HepG2 (cell line): ENCODE data around the gene BRD1. TPM values are rescaled to one million over a fixed set of nuclear protein-coding genes. Genes with fewer than 3 reads are reported as not detected.

Experiments
- BCL3 ChIP-seq: sonication (generic); formaldehyde crosslinking; IDR thresholded peaks from 2 replicates; pipeline ENCODE4 v1.5.1; 2020; ENCODE audit warnings: mild to moderate bottlenecking, missing genetic modification reagents, moderate library complexity
- ETV5 ChIP-seq: IDR thresholded peaks from 2 replicates; pipeline ENCODE4 v1.6.1; 2018; ENCODE audit warnings: missing biosample characterization, missing genetic modification reagents, inconsistent platforms, borderline replicate concordance
- HOXA7 ChIP-seq: sonication (generic); formaldehyde crosslinking; IDR thresholded peaks from 2 replicates; pipeline ENCODE4 v1.8.1; 2022; ENCODE audit warnings: mild to moderate bottlenecking, missing genetic modification reagents, moderate library complexity
- MLX ChIP-seq: IDR thresholded peaks from 2 replicates; pipeline ENCODE4 v1.6.1; 2016
- MTF2 ChIP-seq: sonication (generic); formaldehyde crosslinking; IDR thresholded peaks from 2 replicates; pipeline ENCODE4 v1.5.0; 2020; ENCODE audit warnings: missing genetic modification reagents, borderline replicate concordance
- MYC ChIP-seq: sonication (generic); formaldehyde crosslinking; IDR thresholded peaks from 2 replicates; pipeline ENCODE4 v1.9.0; 2021; ENCODE audit warnings: missing genetic modification reagents, borderline replicate concordance
- NCOA1 ChIP-seq: sonication (generic); formaldehyde crosslinking; IDR thresholded peaks from 2 replicates; pipeline ENCODE4 v1.9.0; 2021; ENCODE audit warnings: missing genetic modification reagents
- POLR2AphosphoS2 ChIP-seq: IDR thresholded peaks from 2 replicates; pipeline ENCODE4 v1.6.1; 2011; ENCODE audit warnings: low read depth, low read length, improper control_type of control experiment
- SIN3A ChIP-seq: IDR thresholded peaks from 2 replicates; pipeline ENCODE4 v1.6.1; 2011; ENCODE audit warnings: low read depth, mild to moderate bottlenecking, control low read depth, low read length, borderline replicate concordance
- TBL1XR1 ChIP-seq: fragments of 150-350 bp; IDR thresholded peaks from 2 replicates; pipeline ENCODE4 v1.6.1; 2014; ENCODE audit warnings: borderline replicate concordance, low read length; ENCODE audit not compliant: partially characterized antibody
- USF2 ChIP-seq, 2 experiments: sonication (generic) in 1 of 2; formaldehyde crosslinking in 1 of 2; IDR thresholded peaks; 2 replicates each; pipeline versions ENCODE4 v1.5.1 to v1.6.1; 2011 to 2020; ENCODE audit warnings: borderline replicate concordance in 1 of 2, low read depth in 1 of 2, low read length in 1 of 2, mild to moderate bottlenecking in 1 of 2, missing genetic modification reagents in 1 of 2, moderate library complexity in 1 of 2
- ZBTB40 ChIP-seq, 2 experiments: fragments of 450-650 bp in 1 of 2; sonication (generic) in 1 of 2; formaldehyde crosslinking in 1 of 2; IDR thresholded peaks; 2 replicates each; pipeline versions ENCODE4 v1.6.1 to v1.8.0; 2016 to 2022; ENCODE audit warnings: antibody characterized with exemption in 1 of 2, mild to moderate bottlenecking in 1 of 2, missing genetic modification reagents in 1 of 2
- ZSCAN20 ChIP-seq: sonication (generic); formaldehyde crosslinking; IDR thresholded peaks from 2 replicates; pipeline ENCODE4 v1.4.0; 2020; ENCODE audit warnings: missing genetic modification reagents, mild to moderate bottlenecking, borderline replicate concordance
- polyA plus RNA-seq, 8 experiments: library from polyadenylated mRNA; depleted of rRNA in 3 of 8; stranded (reverse) in 7 of 8; unstranded in 1 of 8; fragments of >200 nt; fragmentation: Illumina TruSeq in 4 of 8; extraction: Trizol in 4 of 8; gene quantifications; 2 replicates each; pipeline versions ENCODE4 v1.2.1 to v1.2.3, GENCODE V29; 2011 to 2016; ENCODE audit warnings: low read depth in 4 of 8, missing spikeins in 1 of 8, mixed read lengths in 1 of 8; ENCODE audit not compliant: insufficient read depth in 1 of 8
- total RNA-seq, 5 experiments: library from RNA; depleted of rRNA; stranded (reverse); fragments of >200 nt; fragmentation: Illumina TruSeq; extraction: Trizol; gene quantifications; 2 replicates each; pipeline ENCODE4 v1.2.3, GENCODE V29; 2016; ENCODE audit warnings: low read depth in 1 of 5

Gene BRD1
- total and polyA plus RNA-seq, 2 of the 13 experiments (the other 11 are each of a cell fraction or from before 2014, with no cell fraction given) = 5.1 to 12.0 TPM

- no peak for TF ChIP-seq ZBTB40 (IDR thresholded peaks at IDR 0.05)
- peak; percentile 41; the same call in 1 of the 2 replicates for TF ChIP-seq ZBTB40 (CRISPR knock-in tag; IDR thresholded peaks at IDR 0.05)
- no peak for TF ChIP-seq HOXA7 (CRISPR knock-in tag)
- no peak for TF ChIP-seq MLX (CRISPR knock-in tag)
- peak; percentile 58 for TF ChIP-seq MYC
- no peak for TF ChIP-seq MTF2 (CRISPR knock-in tag)
- TF ChIP-seq USF2 (IDR thresholded peaks at IDR 0.05; ENCODE audit: low read depth, low read length) = no peak
- no peak for TF ChIP-seq USF2 (CRISPR knock-in tag; IDR thresholded peaks at IDR 0.05; ENCODE audit: borderline replicate concordance)
- no peak for TF ChIP-seq ZSCAN20 (CRISPR knock-in tag)
- no peak for TF ChIP-seq NCOA1
- no peak for TF ChIP-seq POLR2AphosphoS2
- peak; percentile 38; the same call in 1 of the 2 replicates for TF ChIP-seq SIN3A
- TF ChIP-seq TBL1XR1 = no peak
- TF ChIP-seq ETV5 (CRISPR knock-in tag) = no peak; the same call in 1 of the 2 replicates
- TF ChIP-seq BCL3 (CRISPR knock-in tag) = no peak
Observed at GRCh38 chr22:49853981-49854831, 26.5 kb upstream of the BRD1 start (continued).
